Measurements from ENCODE around the gene VPS35L. TPM values are rescaled to one million over a fixed set of nuclear protein-coding genes. Genes with fewer than 3 reads are reported as not detected.

Gene VPS35L
- total RNA-seq, 1 experiment from 2014 or later, result 11.7 TPM

DNA sequence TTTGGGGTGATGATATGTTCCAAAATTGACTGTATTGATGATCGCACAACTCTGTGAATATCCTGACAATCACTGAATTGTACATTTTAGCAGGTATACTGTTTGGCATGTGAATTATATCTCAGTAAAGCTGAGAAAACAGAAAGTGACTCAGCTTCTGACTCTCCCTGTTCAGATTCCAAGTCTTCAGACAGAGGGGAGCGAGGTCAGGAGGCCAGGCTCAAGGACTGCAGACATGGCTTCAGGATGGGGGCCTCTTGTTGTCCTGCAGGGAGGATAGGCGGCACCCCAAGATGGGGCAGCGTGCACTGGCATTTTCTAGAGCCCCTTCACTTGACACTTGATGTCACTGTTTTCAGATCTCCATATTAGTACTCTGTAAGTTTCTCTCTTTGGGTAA lies 116.9 kb downstream of the VPS35L start:
- ChIA-PET CTCF (interaction anchor here (0.6 kb wide), 1 partner anchor 43 kb away, joined by 8 read pairs; no protein-coding TSS in a partner anchor), POLR2A (ENCODE audit: unreplicated experiment) (no interaction called here)
- no peak for TF ChIP-seq EZH2 (IDR thresholded peaks at IDR 0.05; ENCODE audit: low read depth)
- TF ChIP-seq CTCF (conservative IDR thresholded peaks at IDR 0.05), result no peak
- Histone ChIP-seq H3K4me3 (no peak overlapping the region), H3K79me2 (ENCODE audit: low read depth) (no peaks in the 10 kb centered on the region), H3K27me3 (ENCODE audit: insufficient read depth, low read depth) (no peaks in the 10 kb centered on the region), H3K9me2 (ENCODE audit: insufficient read depth) (no peaks in the 10 kb centered on the region), H3K9me3 (ENCODE audit: insufficient read depth, low read depth) (no peaks in the 10 kb centered on the region), H3F3A (ENCODE audit: insufficient read depth, low read depth) (no peaks in the 10 kb centered on the region), H2AFZ (no peak overlapping the region), H3K36me3 (ENCODE audit: low read depth) (no peaks in the 10 kb centered on the region), H3K4me2 (no peak overlapping the region), H4K20me1 (ENCODE audit: insufficient read depth) (no peaks in the 10 kb centered on the region), H3K4me1 (replicated peaks; ENCODE audit: insufficient read depth) (no peaks in the 10 kb centered on the region), H3K27ac (no peak overlapping the region)
- intact Hi-C loops (cut with micrococcal nuclease; ENCODE audit: unreplicated experiment), result no loop called here
- DNase-seq, result no peak
- BruUV-seq (replicated peaks), result no TSS peak

DNA sequence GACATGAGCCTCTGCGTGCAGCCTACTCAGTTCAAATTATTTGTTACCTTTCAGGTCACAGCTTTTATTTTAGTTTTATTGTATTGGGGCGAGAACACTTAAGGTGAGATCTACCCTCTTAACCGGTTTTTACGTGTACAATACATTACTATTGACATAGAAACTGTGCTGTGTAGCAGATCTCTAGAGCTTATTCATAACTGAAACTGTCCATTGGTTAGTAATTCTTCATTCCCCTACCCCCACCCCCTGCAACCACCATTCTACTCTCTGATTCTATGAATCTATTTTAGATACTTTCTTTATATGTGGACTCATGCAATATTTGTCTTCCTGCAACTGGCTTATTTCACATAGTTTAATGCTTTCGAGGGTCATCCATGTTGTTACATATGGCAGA lies 119.0 kb downstream of the VPS35L start:
- ChIA-PET CTCF (no interaction called here), POLR2A (ENCODE audit: unreplicated experiment) (interaction anchor here (0.6 kb wide), 1 partner anchor 27 kb away, joined by 3 read pairs; no protein-coding TSS in a partner anchor)
- H3K36me3 ChIP-seq (ENCODE audit: low read depth), result no peaks in the 10 kb centered on the region
- H3K79me2 ChIP-seq (ENCODE audit: low read depth), result no peaks in the 10 kb centered on the region
- H3K4me2 ChIP-seq, result no peak overlapping the region
- TF ChIP-seq EZH2 (IDR thresholded peaks at IDR 0.05; ENCODE audit: low read depth), result no peak
- no peak for TF ChIP-seq CTCF (conservative IDR thresholded peaks at IDR 0.05)
- no peak overlapping the region for H3K4me3 ChIP-seq
- no peaks in the 10 kb centered on the region for H3K27me3 ChIP-seq (ENCODE audit: insufficient read depth, low read depth)
- no peaks in the 10 kb centered on the region for H3K4me1 ChIP-seq (replicated peaks; ENCODE audit: insufficient read depth)
- no peak overlapping the region for H2AFZ ChIP-seq
- H4K20me1 ChIP-seq (ENCODE audit: insufficient read depth), result no peaks in the 10 kb centered on the region
- H3F3A ChIP-seq (ENCODE audit: insufficient read depth, low read depth), result no peaks in the 10 kb centered on the region
- H3K9me2 ChIP-seq (ENCODE audit: insufficient read depth), result no peaks in the 10 kb centered on the region
- BruUV-seq (replicated peaks), result no TSS peak
- no peak overlapping the region for H3K27ac ChIP-seq
- DNase-seq, result no peak
- no peaks in the 10 kb centered on the region for H3K9me3 ChIP-seq (ENCODE audit: insufficient read depth, low read depth)
- intact Hi-C loops (cut with micrococcal nuclease; ENCODE audit: unreplicated experiment), result no loop called here

DNA sequence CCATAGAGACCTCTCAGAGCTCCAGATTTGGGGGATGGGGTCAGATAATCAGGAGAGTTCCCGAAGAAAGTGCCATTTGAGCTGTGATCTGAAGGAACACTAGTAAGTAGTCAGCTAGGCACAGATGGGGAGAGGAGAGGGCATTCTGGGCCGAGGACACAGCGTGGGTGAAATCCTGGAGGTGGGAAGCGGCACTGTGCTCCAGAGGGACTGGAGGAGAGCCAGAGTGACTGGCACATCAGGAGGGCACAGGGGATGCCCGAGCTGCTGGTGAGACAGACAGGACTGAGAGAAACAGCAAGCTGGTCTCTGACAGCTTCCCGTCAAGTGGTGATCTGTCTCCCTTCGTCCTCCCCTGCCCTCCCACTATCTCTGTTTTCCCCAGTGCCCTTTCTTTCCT lies 121.9 kb downstream of the VPS35L start:
- no peaks in the 10 kb centered on the region for H4K20me1 ChIP-seq (ENCODE audit: insufficient read depth)
- H3K36me3 ChIP-seq (ENCODE audit: low read depth), result no peaks in the 10 kb centered on the region
- intact Hi-C loops (cut with micrococcal nuclease; ENCODE audit: unreplicated experiment), result no loop called here
- no peak overlapping the region for H3K4me2 ChIP-seq
- H3K27me3 ChIP-seq (ENCODE audit: insufficient read depth, low read depth), result no peaks in the 10 kb centered on the region
- H2AFZ ChIP-seq, result no peak overlapping the region
- no peaks in the 10 kb centered on the region for H3K79me2 ChIP-seq (ENCODE audit: low read depth)
- no peak overlapping the region for H3K27ac ChIP-seq
- H3K4me3 ChIP-seq, result no peak overlapping the region
- no TSS peak for BruUV-seq (replicated peaks)
- H3K9me3 ChIP-seq (ENCODE audit: insufficient read depth, low read depth), result no peaks in the 10 kb centered on the region
- ChIA-PET CTCF (no interaction called here), POLR2A (ENCODE audit: unreplicated experiment) (no interaction called here)
- TF ChIP-seq CTCF (conservative IDR thresholded peaks at IDR 0.05), result no peak
- no peak for TF ChIP-seq EZH2 (IDR thresholded peaks at IDR 0.05; ENCODE audit: low read depth)
- DNase-seq, result no peak
- no peaks in the 10 kb centered on the region for H3K9me2 ChIP-seq (ENCODE audit: insufficient read depth)
- no peaks in the 10 kb centered on the region for H3F3A ChIP-seq (ENCODE audit: insufficient read depth, low read depth)
- peaks cover 9% of the 10 kb centered on the region for H3K4me1 ChIP-seq (replicated peaks; ENCODE audit: insufficient read depth)
